ENCODE results near the gene RYR1. TPM values are rescaled to one million over a fixed set of nuclear protein-coding genes. Genes with fewer than 3 reads are reported as not detected.

RYR1 gene
- total and polyA plus RNA-seq, 2 donors from 2014 or later, result 0.69 to 2.8 TPM

- intact Hi-C loops (cut with DNase I), result no loop called here
- Histone ChIP-seq H3K4me3 (ENCODE audit: low read length in 3 of 3) (no peak overlapping the region), H3K9ac (ENCODE audit: low read length in 3 of 3) (no peak overlapping the region), H3K9me3 (ENCODE audit: control insufficient read depth in 2 of 3, insufficient read depth in 1 of 3, low read length in 3 of 3) (no peaks in the 10 kb centered on the region), H3K4me1 (ENCODE audit: control insufficient read depth in 2 of 3, insufficient read depth in 2 of 3, low read depth in 1 of 3, low read length in 3 of 3) (no peaks in the 10 kb centered on the region), H3K36me3 (ENCODE audit: control insufficient read depth in 2 of 3, insufficient read depth in 3 of 3, low read length in 3 of 3) (no peaks in the 10 kb centered on the region), H3K27ac (ENCODE audit: low read depth in 2 of 2, low read length in 2 of 2) (no peak overlapping the region), H3K27me3 (ENCODE audit: control insufficient read depth, insufficient read depth, low read length) (no peaks in the 10 kb centered on the region)
- peak in 1 of 5 donors; percentile 22 for DNase-seq
- TF ChIP-seq, protein P1, sequence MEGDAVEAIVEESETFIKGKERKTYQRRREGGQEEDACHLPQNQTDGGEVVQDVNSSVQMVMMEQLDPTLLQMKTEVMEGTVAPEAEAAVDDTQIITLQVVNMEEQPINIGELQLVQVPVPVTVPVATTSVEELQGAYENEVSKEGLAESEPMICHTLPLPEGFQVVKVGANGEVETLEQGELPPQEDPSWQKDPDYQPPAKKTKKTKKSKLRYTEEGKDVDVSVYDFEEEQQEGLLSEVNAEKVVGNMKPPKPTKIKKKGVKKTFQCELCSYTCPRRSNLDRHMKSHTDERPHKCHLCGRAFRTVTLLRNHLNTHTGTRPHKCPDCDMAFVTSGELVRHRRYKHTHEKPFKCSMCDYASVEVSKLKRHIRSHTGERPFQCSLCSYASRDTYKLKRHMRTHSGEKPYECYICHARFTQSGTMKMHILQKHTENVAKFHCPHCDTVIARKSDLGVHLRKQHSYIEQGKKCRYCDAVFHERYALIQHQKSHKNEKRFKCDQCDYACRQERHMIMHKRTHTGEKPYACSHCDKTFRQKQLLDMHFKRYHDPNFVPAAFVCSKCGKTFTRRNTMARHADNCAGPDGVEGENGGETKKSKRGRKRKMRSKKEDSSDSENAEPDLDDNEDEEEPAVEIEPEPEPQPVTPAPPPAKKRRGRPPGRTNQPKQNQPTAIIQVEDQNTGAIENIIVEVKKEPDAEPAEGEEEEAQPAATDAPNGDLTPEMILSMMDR (IDR thresholded peaks at IDR 0.05; ENCODE audit: borderline replicate concordance, extremely low read depth, insufficient read depth), result no peak
- no peak for FAIRE-seq
Observed at GRCh38 chr19:38559428-38560401, 126.2 kb downstream of the RYR1 start.

GRCh38 chr19:38561053-38561606, 127.6 kb downstream of the RYR1 start:
- no peak for DNase-seq
- no peak overlapping the region for H3K27ac ChIP-seq (ENCODE audit: low read depth in 2 of 2, low read length in 2 of 2)
- no peak overlapping the region for H3K4me3 ChIP-seq (ENCODE audit: low read length in 3 of 3)
- TF ChIP-seq, protein P1 (IDR thresholded peaks at IDR 0.05; ENCODE audit: borderline replicate concordance, extremely low read depth, insufficient read depth), result no peak
- no peak overlapping the region for H3K9ac ChIP-seq (ENCODE audit: low read length in 3 of 3)
- H3K4me1 ChIP-seq (ENCODE audit: control insufficient read depth in 2 of 3, insufficient read depth in 2 of 3, low read depth in 1 of 3, low read length in 3 of 3), result no peaks in the 10 kb centered on the region
- no peak for FAIRE-seq
- intact Hi-C loops (cut with DNase I), result no loop called here
- H3K27me3 ChIP-seq (ENCODE audit: control insufficient read depth, insufficient read depth, low read length), result no peaks in the 10 kb centered on the region
- H3K36me3 ChIP-seq (ENCODE audit: control insufficient read depth in 2 of 3, insufficient read depth in 3 of 3, low read length in 3 of 3), result no peaks in the 10 kb centered on the region
- H3K9me3 ChIP-seq (ENCODE audit: control insufficient read depth in 2 of 3, insufficient read depth in 1 of 3, low read length in 3 of 3), result no peaks in the 10 kb centered on the region

DNA sequence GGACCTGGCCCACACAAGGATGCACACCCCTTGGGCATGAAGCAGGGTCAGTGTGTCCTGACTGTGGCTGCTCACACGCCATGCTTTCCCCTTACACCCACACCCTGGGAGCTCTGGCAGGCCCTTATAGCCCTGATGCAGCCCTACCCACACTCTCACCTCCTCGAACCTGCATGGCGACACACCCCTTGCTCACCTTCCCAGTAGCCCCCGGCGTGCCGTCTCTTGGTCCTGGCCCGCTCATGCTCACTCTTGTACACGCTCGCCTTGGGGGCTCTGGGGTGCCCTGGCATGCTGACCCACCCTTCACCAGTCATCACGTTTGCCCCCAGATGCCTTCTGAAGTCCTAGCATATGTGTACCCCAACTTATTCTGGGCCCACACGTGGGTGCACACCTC, 128.2 kb downstream of the RYR1 start:
- no peaks in the 10 kb centered on the region for H3K27me3 ChIP-seq (ENCODE audit: control insufficient read depth, insufficient read depth, low read length)

More for the DNA sequence above, 128.2 kb downstream of the RYR1 start:
- no peak overlapping the region for H3K4me3 ChIP-seq (ENCODE audit: low read length in 3 of 3)
- H3K9ac ChIP-seq (ENCODE audit: low read length in 3 of 3), result no peak overlapping the region
- intact Hi-C loops (cut with DNase I), result no loop called here
- H3K4me1 ChIP-seq (ENCODE audit: control insufficient read depth in 2 of 3, insufficient read depth in 2 of 3, low read depth in 1 of 3, low read length in 3 of 3), result no peaks in the 10 kb centered on the region
- no peaks in the 10 kb centered on the region for H3K9me3 ChIP-seq (ENCODE audit: control insufficient read depth in 2 of 3, insufficient read depth in 1 of 3, low read length in 3 of 3)
- DNase-seq, result no peak
- FAIRE-seq, result no peak
- no peak overlapping the region for H3K27ac ChIP-seq (ENCODE audit: low read depth in 2 of 2, low read length in 2 of 2)
- H3K36me3 ChIP-seq (ENCODE audit: control insufficient read depth in 2 of 3, insufficient read depth in 3 of 3, low read length in 3 of 3), result no peaks in the 10 kb centered on the region
- TF ChIP-seq, protein P1 (IDR thresholded peaks at IDR 0.05; ENCODE audit: borderline replicate concordance, extremely low read depth, insufficient read depth), result no peak
